ENCODE results near the gene ATP2B3. TPM values are rescaled to one million over a fixed set of nuclear protein-coding genes. Genes with fewer than 3 reads are reported as not detected.

ATP2B3 gene
- total RNA-seq, 1 experiment from 2014 or later = 0.21 TPM

DNA sequence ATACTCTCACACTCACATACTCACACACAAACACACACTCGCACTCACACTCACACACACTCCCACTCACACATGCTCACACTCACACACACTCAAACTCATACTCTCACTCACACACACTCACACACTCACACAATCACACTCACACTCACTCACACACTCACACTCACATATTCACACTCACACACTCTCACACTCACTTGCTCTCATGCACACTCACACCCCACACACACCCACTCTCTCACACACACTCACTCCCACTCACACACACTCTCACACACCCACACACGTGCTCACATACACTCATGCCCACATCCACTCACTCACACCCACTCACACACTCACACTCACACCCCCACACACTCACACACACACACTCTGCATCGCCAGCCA lies 4.9 kb upstream of the ATP2B3 start:
- no peak for TF ChIP-seq TCF7L2 (IDR thresholded peaks at IDR 0.05; ENCODE audit: low read depth, low read length)
- TF ChIP-seq, protein P1, sequence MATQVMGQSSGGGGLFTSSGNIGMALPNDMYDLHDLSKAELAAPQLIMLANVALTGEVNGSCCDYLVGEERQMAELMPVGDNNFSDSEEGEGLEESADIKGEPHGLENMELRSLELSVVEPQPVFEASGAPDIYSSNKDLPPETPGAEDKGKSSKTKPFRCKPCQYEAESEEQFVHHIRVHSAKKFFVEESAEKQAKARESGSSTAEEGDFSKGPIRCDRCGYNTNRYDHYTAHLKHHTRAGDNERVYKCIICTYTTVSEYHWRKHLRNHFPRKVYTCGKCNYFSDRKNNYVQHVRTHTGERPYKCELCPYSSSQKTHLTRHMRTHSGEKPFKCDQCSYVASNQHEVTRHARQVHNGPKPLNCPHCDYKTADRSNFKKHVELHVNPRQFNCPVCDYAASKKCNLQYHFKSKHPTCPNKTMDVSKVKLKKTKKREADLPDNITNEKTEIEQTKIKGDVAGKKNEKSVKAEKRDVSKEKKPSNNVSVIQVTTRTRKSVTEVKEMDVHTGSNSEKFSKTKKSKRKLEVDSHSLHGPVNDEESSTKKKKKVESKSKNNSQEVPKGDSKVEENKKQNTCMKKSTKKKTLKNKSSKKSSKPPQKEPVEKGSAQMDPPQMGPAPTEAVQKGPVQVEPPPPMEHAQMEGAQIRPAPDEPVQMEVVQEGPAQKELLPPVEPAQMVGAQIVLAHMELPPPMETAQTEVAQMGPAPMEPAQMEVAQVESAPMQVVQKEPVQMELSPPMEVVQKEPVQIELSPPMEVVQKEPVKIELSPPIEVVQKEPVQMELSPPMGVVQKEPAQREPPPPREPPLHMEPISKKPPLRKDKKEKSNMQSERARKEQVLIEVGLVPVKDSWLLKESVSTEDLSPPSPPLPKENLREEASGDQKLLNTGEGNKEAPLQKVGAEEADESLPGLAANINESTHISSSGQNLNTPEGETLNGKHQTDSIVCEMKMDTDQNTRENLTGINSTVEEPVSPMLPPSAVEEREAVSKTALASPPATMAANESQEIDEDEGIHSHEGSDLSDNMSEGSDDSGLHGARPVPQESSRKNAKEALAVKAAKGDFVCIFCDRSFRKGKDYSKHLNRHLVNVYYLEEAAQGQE (IDR thresholded peaks at IDR 0.05; ENCODE audit: insufficient read depth in 1 of 2, low read depth in 2 of 2, low read length in 1 of 2) = no peak
- TF ChIP-seq SIN3A (IDR thresholded peaks at IDR 0.05; ENCODE audit: borderline replicate concordance, insufficient read depth, low read depth, low read length) = no peak
- no peak for TF ChIP-seq POLR2AphosphoS5 (IDR thresholded peaks at IDR 0.05; ENCODE audit: low read depth, low read length)
- TF ChIP-seq CTCF (IDR thresholded peaks at IDR 0.05) = no peak
- in situ Hi-C loops (cut with HindIII; ENCODE audit: low pct_unique_long_range_greater_than_20kb, low sequenced_read_pairs) (no loop called here), intact Hi-C loops (cut with micrococcal nuclease; ENCODE audit: unreplicated experiment) (no loop called here)
- H3K27ac ChIP-seq (ENCODE audit: low read length) = no peak overlapping the region
- no TSS peak for BruUV-seq (replicated peaks)
- no peaks in the 10 kb centered on the region for H3K9me3 ChIP-seq (ENCODE audit: control insufficient read depth, insufficient read depth, low read depth, low read length)
- H3K36me3 ChIP-seq (ENCODE audit: control insufficient read depth, insufficient read depth, low read length) = no peaks in the 10 kb centered on the region
- no peaks in the 10 kb centered on the region for H3K27me3 ChIP-seq (ENCODE audit: control insufficient read depth, insufficient read depth, low read length)
- CTCF ChIA-PET = no interaction called here
- no peak for ATAC-seq
- POLR2A ChIA-PET = no interaction called here
- no peak for DNase-seq (ENCODE audit: low read depth, low spot score)
- H3K4me3 ChIP-seq (ENCODE audit: low read depth in 2 of 2, low read length in 2 of 2) = no peak overlapping the region
- H3K4me1 ChIP-seq (ENCODE audit: control insufficient read depth, insufficient read depth, low read length) = no peaks in the 10 kb centered on the region

GRCh38 chrX:153513265-153513664 lies 4.2 kb upstream of the ATP2B3 start:
- H3K27ac ChIP-seq (ENCODE audit: low read length) = no peak overlapping the region
- intact Hi-C loops (cut with micrococcal nuclease; ENCODE audit: unreplicated experiment) (no loop called here), in situ Hi-C loops (cut with HindIII; ENCODE audit: low pct_unique_long_range_greater_than_20kb, low sequenced_read_pairs) (no loop called here)
- H3K9me3 ChIP-seq (ENCODE audit: control insufficient read depth, insufficient read depth, low read depth, low read length) = no peaks in the 10 kb centered on the region
- H3K4me3 ChIP-seq (ENCODE audit: low read depth in 2 of 2, low read length in 2 of 2) = no peak overlapping the region
- CTCF ChIA-PET = no interaction called here
- no peak for DNase-seq (ENCODE audit: low read depth, low spot score)
- no peaks in the 10 kb centered on the region; the same call in 1 of the 2 replicates for H3K4me1 ChIP-seq (ENCODE audit: control insufficient read depth, insufficient read depth, low read length)
- ATAC-seq = no peak
- POLR2A ChIA-PET = no interaction called here
- no peaks in the 10 kb centered on the region for H3K27me3 ChIP-seq (ENCODE audit: control insufficient read depth, insufficient read depth, low read length)
- no peaks in the 10 kb centered on the region for H3K36me3 ChIP-seq (ENCODE audit: control insufficient read depth, insufficient read depth, low read length)
- TF ChIP-seq TCF7L2 (IDR thresholded peaks at IDR 0.05; ENCODE audit: low read depth, low read length) (no peak), CTCF (IDR thresholded peaks at IDR 0.05) (no peak), POLR2AphosphoS5 (IDR thresholded peaks at IDR 0.05; ENCODE audit: low read depth, low read length) (no peak), SIN3A (IDR thresholded peaks at IDR 0.05; ENCODE audit: borderline replicate concordance, insufficient read depth, low read depth, low read length) (no peak)
- TF ChIP-seq, protein P1 (IDR thresholded peaks at IDR 0.05; ENCODE audit: insufficient read depth in 1 of 2, low read depth in 2 of 2, low read length in 1 of 2) = no peak
- no TSS peak for BruUV-seq (replicated peaks)

Data from Panc1 (cell line).